HG03039 (cell line): ENCODE measurements around the gene TENT4A.

Experiments used
- ATAC-seq: cut with Tn5 transposase; IDR thresholded peaks from one replicate; pipeline ENCODE4 v1.9.1; 2021; ENCODE audit warnings: mild to moderate bottlenecking, moderate library complexity; ENCODE audit not compliant: unreplicated experiment

Gene TENT4A

GRCh38 chr5:6731465-6732237, 18.4 kb downstream of the TENT4A start:
- no peak for ATAC-seq

DNA sequence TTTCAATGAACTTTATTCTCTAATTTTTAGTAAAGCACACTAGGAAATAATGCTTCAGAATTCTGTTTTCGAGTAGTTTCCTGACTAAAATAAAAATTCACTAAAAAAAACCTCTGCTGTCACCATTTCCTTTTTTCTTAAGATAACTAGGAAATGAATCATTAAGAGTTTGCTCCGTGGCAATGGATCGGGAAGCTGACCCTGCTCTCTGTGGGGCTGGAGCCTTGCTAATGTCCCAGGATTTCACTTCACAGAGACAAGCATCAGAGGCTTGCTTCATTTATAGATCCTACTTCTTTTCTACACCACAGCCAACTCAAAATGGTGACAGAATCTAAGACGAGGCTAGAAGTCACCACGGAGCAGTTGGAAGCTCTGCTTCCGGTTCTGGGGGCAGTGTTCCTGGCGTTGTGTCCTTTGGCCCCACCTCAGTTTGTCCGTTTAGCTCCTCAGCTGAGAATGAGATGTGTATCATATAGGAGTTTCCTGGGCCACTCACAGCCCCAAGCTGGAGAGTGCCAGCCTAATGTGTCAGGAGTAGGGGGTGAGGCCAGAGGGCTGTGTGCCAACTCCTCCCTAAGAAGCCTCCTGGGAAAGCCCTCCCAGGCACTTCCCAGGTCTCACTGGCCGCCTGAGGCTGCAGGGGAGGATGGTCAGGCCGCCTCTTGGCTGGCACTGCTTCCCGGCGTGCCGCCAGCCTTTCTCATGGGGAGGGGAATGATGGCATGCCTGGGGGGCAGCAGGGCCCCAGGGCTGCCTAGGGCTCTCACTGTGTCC, 19.6 kb downstream of the TENT4A start:
- ATAC-seq, result no peak

DNA sequence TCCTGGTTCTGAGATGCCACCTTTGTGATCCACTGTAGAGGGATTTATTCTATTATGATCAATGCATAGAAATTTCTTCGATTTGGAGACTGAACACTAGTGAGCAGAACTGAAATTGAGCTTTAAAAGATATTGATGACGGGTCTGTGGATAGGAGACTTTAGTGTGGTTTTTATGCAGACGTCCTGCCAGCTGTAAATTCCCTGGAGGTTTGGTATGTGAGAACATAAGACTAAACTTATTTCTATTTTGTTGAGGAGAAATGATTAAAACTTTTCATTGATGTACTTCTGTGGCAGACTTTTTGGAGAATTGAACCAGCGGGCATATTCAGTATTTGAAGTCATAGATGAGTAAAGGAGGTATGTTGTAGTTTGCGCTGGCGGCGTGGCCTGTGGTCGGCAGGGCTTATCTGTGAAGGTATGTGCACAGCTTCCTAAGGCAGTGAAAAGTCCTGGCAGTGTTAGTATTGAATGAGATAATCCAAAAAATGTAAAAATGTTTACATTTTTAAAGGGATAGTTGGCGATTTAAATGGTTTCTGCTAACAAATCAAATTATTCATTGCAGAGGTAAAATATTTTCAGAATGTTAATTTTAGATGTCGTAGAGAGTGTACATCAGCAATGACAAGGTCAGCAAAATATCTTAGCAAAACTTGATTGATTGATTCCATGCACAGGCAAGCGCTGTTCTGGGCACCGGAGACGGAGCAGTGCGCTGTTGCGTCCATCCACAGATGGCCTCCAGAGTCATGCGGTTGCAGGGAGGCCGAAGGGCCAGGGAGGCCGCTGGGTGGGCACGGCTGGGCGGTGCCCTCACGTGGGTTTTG, 20.4 kb downstream of the TENT4A start:
- no peak for ATAC-seq

- ATAC-seq, result no peak
These were observed 21.0 kb downstream of the TENT4A start for GRCh38 chr5:6734243-6734700.

DNA sequence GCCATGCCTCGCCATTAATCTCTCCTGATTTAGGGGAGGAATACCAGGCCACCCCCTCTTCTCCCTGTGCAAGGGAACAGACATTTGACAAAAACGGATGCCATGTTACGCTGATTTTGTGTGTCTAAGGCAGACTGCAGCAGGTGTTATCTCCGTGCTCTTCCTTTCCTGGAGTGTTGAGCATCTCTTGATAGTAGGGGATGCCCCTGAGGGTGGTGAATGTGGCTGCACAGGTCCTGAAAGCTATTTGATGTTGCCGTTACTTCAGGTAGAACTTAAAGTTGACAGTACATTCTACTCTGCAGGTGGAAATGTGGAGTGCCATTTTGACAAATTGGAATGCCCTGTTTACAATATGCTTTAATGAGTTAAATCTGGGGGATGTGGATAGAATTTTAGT, 21.5 kb downstream of the TENT4A start:
- ATAC-seq, result no peak

GRCh38 chr5:6736106-6736505, 22.9 kb downstream of the TENT4A start:
- no peak for ATAC-seq

DNA sequence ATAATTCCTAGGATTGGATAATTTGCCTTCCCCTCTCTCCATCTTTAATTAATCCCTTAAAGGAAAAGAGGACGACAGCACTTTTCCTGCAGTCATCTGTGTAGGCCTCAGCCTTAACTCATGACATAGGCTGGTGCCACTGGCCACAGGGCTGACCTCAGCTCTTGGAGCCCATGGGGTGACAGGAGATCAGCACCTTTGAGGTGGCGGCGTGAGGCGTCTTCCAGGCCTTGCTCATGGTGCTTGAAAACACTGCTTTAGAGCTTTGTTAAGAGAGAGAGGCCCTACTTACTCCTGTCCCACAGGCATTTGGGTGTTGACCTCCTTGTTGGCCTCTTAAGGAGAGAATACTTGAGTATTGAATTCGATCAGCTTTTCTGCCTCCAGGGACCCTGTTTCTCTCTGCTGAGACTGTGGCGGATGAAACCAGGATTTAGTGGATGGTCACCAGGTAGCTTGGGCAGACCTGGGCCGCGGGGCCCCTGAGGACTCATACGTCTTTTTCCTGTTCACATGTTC, 23.4 kb downstream of the TENT4A start:
- ATAC-seq, result no peak

DNA sequence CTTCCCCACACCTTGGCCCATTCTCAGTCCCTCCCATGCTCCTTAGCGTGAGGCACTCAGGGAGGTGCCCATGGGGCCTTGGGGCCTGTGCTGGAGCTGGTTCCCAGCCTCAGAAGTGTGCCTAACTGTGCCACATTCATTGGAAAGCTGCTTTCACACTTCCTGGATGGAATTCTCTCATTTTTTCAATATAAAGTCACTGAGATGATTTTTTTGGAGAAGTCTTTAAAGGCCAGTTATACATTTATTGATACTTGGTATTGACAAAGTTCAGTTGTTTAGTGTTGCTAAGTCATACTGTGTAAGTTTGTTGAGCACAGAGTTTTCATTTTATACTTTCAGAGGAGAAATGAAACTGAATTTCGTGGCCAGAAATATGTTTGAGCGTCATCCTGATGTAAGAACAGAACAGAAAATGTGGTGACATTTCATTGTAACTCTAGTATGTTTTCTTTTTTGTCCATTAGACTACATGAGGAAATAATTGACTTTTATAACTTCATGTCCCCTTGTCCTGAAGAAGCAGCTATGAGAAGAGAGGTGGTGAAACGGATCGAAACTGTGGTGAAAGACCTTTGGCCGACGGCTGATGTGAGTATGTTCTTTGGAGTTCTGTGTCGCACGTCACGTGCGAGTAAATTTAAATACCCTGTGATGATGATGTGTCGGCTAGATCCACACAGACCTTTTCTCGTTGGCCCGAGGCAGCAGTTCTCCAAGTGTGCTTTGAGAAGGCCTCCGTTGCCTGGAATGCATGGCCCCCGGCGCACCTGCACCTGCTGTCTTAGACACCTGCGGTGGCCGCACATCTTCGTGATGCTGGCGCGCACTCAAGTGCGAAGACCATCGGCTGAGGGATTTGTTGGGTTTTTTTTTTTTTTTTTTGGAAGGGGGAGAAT, 24.1 kb downstream of the TENT4A start:
- ATAC-seq, result peak; percentile 77

GRCh38 chr5:6739603-6740002, 26.4 kb downstream of the TENT4A start:
- no peak for ATAC-seq

GRCh38 chr5:6740586-6741150, 27.4 kb downstream of the TENT4A start:
- ATAC-seq, result no peak

DNA sequence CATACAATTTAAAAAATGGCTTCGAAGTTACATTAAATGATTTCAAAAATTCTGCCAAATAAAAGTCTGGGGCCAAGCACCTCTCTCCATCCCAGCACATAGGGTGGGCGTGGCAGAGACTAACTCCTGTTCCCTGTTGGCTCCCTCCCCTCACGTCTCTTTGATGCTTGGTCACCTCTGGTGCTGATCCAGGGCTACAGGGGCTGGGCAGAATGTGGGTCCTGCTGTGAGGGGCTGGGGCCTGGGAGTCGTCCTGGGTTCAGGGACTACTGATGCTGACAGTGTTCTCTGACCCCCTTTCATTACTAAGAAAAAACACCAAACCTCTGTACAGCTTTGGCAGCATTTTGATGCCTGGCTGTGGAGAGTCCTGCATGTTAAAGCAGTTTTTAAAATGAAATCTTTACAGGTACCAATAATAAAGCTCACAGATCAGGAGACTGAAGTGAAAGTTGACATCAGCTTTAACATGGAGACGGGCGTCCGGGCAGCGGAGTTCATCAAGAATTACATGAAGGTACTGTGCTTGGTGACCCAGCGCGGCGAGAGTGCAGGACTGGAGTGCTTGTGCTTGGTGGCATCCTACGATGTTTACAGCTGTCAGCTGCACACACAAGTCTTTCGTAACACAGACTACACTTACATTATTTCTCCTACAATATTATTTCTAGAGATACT, 29.0 kb downstream of the TENT4A start:
- ATAC-seq, result no peak

DNA sequence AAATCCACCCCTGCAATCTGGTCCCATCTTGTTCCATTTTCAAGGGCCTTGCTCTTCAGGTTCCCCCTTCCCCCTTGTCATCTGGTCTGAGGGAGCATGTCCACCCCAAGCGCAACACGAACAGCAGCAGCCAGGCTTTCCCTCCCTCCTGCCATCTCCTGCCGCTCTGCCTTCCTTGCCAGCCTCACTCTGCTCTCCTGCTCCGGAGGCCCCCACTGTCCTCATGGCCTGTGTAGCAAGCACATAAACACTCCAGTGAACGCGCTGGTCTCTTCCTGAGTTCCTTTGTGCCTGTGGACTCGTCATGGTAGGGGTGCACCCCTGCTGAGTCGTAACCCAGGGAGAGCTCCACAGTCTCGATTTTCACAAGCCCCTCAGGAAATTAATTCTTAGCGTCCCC, 29.9 kb downstream of the TENT4A start:
- no peak for ATAC-seq

DNA sequence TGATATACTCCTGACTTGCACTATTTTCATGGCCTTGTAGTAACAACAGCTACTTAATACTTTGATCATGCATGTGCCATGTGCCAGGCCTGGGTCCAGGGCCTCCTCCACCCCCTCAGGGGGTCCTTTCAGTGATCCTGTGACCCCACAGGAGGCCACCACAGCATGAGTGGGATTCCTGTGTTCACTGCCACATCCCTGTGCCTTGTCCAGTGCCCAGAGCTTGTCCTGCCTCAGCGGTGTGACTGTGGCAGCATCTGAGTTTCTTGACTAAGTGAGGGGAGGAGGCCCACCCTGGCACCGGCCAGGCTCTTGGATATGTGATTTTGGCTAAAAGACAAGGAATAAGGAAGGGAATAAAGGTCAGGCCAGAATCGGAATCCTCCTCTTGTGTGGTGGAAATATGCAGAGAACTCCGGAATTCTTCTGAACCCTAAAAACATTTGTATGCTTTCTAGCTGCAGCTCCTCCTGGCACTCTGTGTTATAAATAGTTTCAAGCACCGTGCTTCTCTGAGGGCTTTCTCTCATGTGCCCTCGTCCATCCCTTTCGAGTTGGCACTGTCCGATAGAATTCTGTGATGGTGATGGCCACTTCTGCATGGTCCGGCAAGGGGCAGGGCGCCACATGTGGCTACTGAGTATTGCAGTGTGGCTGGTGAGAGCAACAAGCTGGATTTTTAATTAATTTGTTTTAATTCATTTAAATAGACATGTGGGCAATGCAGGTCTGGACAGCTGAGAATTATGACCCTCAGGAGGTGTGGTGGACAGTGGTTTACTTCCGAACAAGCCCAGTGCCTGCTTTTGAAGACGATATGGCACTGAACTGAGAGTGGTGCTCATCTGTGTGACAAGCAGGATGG, 31.8 kb downstream of the TENT4A start:
- ATAC-seq, result no peak

- ATAC-seq, result no peak
These were observed 32.5 kb downstream of the TENT4A start for GRCh38 chr5:6745706-6746222.

GRCh38 chr5:6746244-6746643, 33.0 kb downstream of the TENT4A start:
- no peak for ATAC-seq

DNA sequence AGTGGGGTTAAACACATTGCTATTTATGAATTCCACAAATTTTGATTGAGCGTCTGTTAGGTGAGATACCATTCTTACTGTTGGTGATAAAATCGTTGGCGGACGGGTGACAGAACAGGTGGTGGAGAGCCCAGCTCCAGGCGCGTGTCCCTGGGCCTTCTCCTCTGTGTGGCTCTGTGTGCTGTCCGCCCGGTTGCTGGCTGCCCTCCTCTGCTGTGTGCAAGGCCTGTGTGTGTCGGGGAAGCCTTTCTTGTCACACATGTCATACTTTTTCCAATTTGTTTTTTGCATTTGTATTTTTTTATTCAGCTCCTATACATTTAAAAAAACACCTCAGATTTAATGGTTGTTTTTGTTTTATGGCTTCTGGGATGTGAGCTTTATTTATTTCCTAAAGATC, 33.9 kb downstream of the TENT4A start:
- ATAC-seq, result no peak

DNA sequence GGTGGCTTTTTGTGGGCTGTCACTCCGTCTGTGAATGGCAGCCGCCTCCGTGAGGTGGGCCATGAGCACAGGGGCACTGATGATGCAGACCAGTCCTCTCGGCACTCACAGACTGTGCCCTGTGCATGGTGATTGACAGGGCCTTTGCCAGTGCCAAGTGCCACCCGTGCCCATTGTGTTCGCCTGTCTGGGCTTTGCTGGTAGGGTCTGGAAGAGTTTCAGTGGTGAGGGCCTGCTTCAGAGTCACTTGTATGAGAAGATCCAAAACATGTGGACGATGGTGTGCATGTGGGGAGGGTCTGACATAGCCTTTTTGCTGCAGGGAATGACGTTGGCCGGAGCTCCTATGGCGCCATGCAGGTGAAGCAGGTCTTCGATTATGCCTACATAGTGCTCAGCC, 34.9 kb downstream of the TENT4A start:
- no peak for ATAC-seq
